ENCODE results near the gene HSPE1. TPM values are rescaled to one million over a fixed set of nuclear protein-coding genes. Genes with fewer than 3 reads are reported as not detected.

Gene HSPE1
- total RNA-seq, 3 donors from 2014 or later: 79.0 to 106 (median 84.8) TPM

- ATAC-seq: no peak
- intact Hi-C loops (cut with DNase I, micrococcal nuclease): no loop called here
- no peak for DNase-seq
- no peaks in the 10 kb centered on the region for H3K4me1 ChIP-seq (ENCODE audit: low read depth)
- peaks cover 20% of the 10 kb centered on the region for H3K9me3 ChIP-seq
- TF ChIP-seq, protein P1, sequence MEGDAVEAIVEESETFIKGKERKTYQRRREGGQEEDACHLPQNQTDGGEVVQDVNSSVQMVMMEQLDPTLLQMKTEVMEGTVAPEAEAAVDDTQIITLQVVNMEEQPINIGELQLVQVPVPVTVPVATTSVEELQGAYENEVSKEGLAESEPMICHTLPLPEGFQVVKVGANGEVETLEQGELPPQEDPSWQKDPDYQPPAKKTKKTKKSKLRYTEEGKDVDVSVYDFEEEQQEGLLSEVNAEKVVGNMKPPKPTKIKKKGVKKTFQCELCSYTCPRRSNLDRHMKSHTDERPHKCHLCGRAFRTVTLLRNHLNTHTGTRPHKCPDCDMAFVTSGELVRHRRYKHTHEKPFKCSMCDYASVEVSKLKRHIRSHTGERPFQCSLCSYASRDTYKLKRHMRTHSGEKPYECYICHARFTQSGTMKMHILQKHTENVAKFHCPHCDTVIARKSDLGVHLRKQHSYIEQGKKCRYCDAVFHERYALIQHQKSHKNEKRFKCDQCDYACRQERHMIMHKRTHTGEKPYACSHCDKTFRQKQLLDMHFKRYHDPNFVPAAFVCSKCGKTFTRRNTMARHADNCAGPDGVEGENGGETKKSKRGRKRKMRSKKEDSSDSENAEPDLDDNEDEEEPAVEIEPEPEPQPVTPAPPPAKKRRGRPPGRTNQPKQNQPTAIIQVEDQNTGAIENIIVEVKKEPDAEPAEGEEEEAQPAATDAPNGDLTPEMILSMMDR (IDR thresholded peaks at IDR 0.05): no peak
- no peaks in the 10 kb centered on the region for H3K36me3 ChIP-seq (ENCODE audit: low read depth)
- no peak overlapping the region for H3K4me3 ChIP-seq
These were observed 12.8 kb upstream of the HSPE1 start for GRCh38 chr2:197487385-197487784.

DNA sequence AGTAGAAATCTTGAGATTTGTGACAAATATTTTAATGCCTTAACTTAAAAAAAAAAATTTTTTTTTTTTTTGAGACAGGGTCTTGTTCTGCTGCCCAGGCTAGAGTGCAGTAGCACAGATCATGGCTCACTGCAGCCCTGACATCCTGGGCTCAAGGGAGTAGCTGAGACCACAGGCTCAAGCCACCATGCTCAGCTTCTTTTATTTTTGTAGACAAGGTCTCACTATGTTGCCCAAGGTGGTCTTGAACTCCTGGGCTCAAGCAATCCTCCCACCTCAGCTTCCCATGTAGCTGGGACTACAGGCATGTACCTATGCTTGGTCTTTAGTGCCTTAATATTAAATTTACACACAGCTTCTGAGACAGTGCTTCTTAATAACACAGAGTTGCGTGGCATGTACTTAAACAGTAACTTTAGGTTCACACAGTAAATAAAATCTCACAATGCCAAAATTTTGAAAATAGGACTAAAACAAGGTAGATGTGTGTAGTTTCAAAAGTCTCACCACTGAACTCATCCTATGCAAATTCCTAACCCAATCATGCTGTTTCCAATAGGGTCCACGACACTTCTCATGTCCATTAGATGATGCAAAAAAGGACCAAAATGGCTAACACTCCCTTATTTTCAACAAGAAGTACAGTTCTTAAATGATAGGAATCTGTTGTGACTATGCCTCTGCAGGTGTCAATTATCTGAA is 4.6 kb upstream of the HSPE1 start:
- ATAC-seq (no peak), DNase-seq (no peak)
- H3K9me3 ChIP-seq: no peaks in the 10 kb centered on the region
- no peak overlapping the region for H3K4me3 ChIP-seq
- H3K36me3 ChIP-seq (ENCODE audit: low read depth): no peaks in the 10 kb centered on the region
- TF ChIP-seq, protein P1 (IDR thresholded peaks at IDR 0.05): no peak
- intact Hi-C loops (cut with DNase I, micrococcal nuclease): no loop called here
- H3K4me1 ChIP-seq (ENCODE audit: low read depth): peaks cover 25% of the 10 kb centered on the region

DNA sequence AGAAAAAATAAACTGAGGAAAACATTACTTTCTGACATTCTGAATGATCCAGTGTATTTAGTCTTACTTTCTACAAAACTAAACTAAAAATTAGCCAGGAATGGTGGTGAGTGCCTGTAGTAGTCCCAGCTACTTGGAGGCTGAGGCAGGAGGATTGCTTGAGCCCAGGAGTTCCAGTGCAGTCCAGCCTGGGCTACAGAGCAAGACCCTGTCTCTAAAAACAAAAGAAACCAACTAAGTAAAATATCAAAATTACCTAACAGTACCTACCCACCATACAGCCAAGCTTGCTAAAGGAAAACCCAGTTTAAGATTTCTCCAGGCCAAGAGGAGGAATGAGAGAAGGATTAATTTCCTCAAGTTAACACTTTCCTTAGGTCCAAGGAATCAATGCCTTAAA is 3.5 kb upstream of the HSPE1 start:
- H3K4me3 ChIP-seq: no peak overlapping the region
- H3K36me3 ChIP-seq (ENCODE audit: low read depth): no peaks in the 10 kb centered on the region
- H3K9me3 ChIP-seq: no peaks in the 10 kb centered on the region
- no peak for DNase-seq
- H3K4me1 ChIP-seq (ENCODE audit: low read depth): peaks cover 31% of the 10 kb centered on the region
- TF ChIP-seq, protein P1 (IDR thresholded peaks at IDR 0.05): no peak
- ATAC-seq: no peak
- intact Hi-C loops (cut with DNase I, micrococcal nuclease): no loop called here

GRCh38 chr2:197497326-197497725 is 2.9 kb upstream of the HSPE1 start:
- intact Hi-C loops (cut with DNase I, micrococcal nuclease): no loop called here
- H3K4me1 ChIP-seq (ENCODE audit: low read depth): peaks cover 35% of the 10 kb centered on the region
- no peaks in the 10 kb centered on the region for H3K36me3 ChIP-seq (ENCODE audit: low read depth)
- H3K4me3 ChIP-seq: no peak overlapping the region
- no peak for DNase-seq
- TF ChIP-seq, protein P1 (IDR thresholded peaks at IDR 0.05): no peak
- ATAC-seq: no peak
- H3K9me3 ChIP-seq: no peaks in the 10 kb centered on the region

DNA sequence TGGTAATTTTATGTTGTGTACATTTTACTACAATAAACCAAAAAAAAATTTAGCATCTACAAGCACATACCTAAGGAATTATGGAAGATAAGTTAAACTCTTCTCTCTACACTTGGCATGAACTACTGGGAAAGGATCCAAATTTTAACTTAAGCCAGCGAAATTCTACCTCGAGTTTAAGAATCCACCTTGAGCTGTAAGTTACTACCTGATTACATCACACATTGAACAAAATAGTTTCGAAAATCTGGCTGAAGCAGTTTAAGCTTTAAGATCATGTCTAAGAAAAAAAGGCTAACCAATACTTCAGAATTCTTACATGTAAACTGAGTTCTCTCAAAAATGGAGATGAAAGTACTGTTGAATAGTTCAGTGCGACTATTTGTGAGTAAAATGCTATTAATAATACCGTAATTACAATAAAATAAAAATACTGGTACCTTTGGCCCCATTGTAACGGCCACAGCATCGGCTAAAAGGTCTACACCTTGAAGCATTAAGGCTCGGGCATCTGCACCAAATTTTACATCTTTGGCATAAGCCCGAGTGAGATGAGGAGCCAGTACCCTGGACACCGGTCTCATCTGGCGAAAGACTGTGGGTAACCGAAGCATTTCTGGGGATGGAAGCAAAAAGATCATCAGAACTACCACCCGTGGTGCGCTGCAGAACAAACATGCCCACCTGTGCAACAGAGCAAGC is 1.8 kb upstream of the HSPE1 start:
- no peak for ATAC-seq
- TF ChIP-seq, protein P1 (IDR thresholded peaks at IDR 0.05): no peak
- DNase-seq: no peak
- no peaks in the 10 kb centered on the region for H3K36me3 ChIP-seq (ENCODE audit: low read depth)
- H3K9me3 ChIP-seq: no peaks in the 10 kb centered on the region
- peak overlapping the region; percentile 88 for H3K4me3 ChIP-seq
- intact Hi-C loops (cut with DNase I, micrococcal nuclease): no loop called here
- H3K4me1 ChIP-seq (ENCODE audit: low read depth): peaks cover 44% of the 10 kb centered on the region
